Stimulated activated CD8-positive, alpha-beta memory T cell treated with anti-CD3 and anti-CD28 coated beads, Interleukin-15, amount 100 ng/mL, for 1 hour (primary cell): ENCODE results near the gene SLC19A1.

Experiments
- DNase-seq: peaks from one replicate; pipeline ENCODE4 v3.0.0-alpha.2; 2020; ENCODE audit warnings: low read depth

Gene SLC19A1

GRCh38 chr21:45516671-45517151 lies 25.5 kb downstream of the SLC19A1 start:
- no peak for DNase-seq

GRCh38 chr21:45516071-45516670 lies 26.1 kb downstream of the SLC19A1 start:
- DNase-seq, result no peak

- DNase-seq, result no peak
Measured at GRCh38 chr21:45515241-45516061, 26.8 kb downstream of the SLC19A1 start.

GRCh38 chr21:45514311-45515021 lies 27.8 kb downstream of the SLC19A1 start:
- DNase-seq, result no peak

- no peak for DNase-seq
Measured at GRCh38 chr21:45513741-45514310, 28.4 kb downstream of the SLC19A1 start.

- no peak for DNase-seq
Measured at GRCh38 chr21:45513003-45513717, 29.1 kb downstream of the SLC19A1 start.

- DNase-seq, result no peak
Measured at GRCh38 chr21:45512626-45513002, 29.6 kb downstream of the SLC19A1 start.

- DNase-seq, result no peak
Measured at GRCh38 chr21:45511661-45512431, 30.4 kb downstream of the SLC19A1 start.

- no peak for DNase-seq
Measured at GRCh38 chr21:45511007-45511406, 31.2 kb downstream of the SLC19A1 start.

- no peak for DNase-seq
Measured at GRCh38 chr21:45510466-45510955, 31.7 kb downstream of the SLC19A1 start.

- DNase-seq, result no peak
Measured at GRCh38 chr21:45509566-45510465, 32.4 kb downstream of the SLC19A1 start.

GRCh38 chr21:45508607-45509565 lies 33.4 kb downstream of the SLC19A1 start:
- no peak for DNase-seq

GRCh38 chr21:45507888-45508508 lies 34.2 kb downstream of the SLC19A1 start:
- DNase-seq, result no peak

- no peak for DNase-seq
Measured at GRCh38 chr21:45507523-45507875, 34.7 kb downstream of the SLC19A1 start.

- no peak for DNase-seq
Measured at GRCh38 chr21:45506836-45507522, 35.3 kb downstream of the SLC19A1 start.

GRCh38 chr21:45506241-45506817 lies 35.9 kb downstream of the SLC19A1 start:
- no peak for DNase-seq

- no peak for DNase-seq
Measured at GRCh38 chr21:45505416-45506021, 36.7 kb downstream of the SLC19A1 start.
